DOHH2 (cell line): Measurements from ENCODE around the gene CDK9.

ENCODE experiments used
- CTCF ChIP-seq: fragments of 200-600 bp; sonication (generic); IDR thresholded peaks from one replicate; pipeline ENCODE4 v1.5.1; 2014; ENCODE audit warnings: antibody characterized with exemption, mild to moderate bottlenecking, low read depth, low read length; ENCODE audit not compliant: poor library complexity, severe bottlenecking
- EZH2phosphoT487 ChIP-seq: fragments of 200-600 bp; sonication (generic); IDR thresholded peaks from 2 replicates; pipeline ENCODE4 v1.6.1; 2017; ENCODE audit warnings: borderline replicate concordance, mild to moderate bottlenecking, antibody characterized with exemption, low read length, moderate library complexity, mixed read lengths

- TF ChIP-seq CTCF, result no peak
- TF ChIP-seq EZH2phosphoT487, result no peak
These were observed 6.7 kb downstream of the CDK9 start for GRCh38 chr9:127792417-127793031.
